Activated gamma-delta T cell treated with anti-CD3 and anti-CD28 coated beads, Interleukin-2, amount 50 U/mL, for 16 hours (primary cell): Measurements from ENCODE around the gene SGCE.

Experiments
- DNase-seq: peaks from one replicate; pipeline ENCODE4 v3.0.0-alpha.2; 2020; ENCODE audit warnings: low read depth

The SGCE gene

GRCh38 chr7:94565247-94565894 is 90.6 kb downstream of the SGCE start:
- DNase-seq: no peak

- no peak for DNase-seq
These were observed 93.4 kb downstream of the SGCE start for GRCh38 chr7:94562525-94562924.

GRCh38 chr7:94561841-94562514 is 94.0 kb downstream of the SGCE start:
- no peak for DNase-seq

- no peak for DNase-seq
These were observed 96.0 kb downstream of the SGCE start for GRCh38 chr7:94559972-94560371.

GRCh38 chr7:94557215-94557614 is 98.7 kb downstream of the SGCE start:
- no peak for DNase-seq

- no peak for DNase-seq
These were observed 99.9 kb downstream of the SGCE start for GRCh38 chr7:94556028-94556427.

- DNase-seq: no peak
These were observed 108.8 kb downstream of the SGCE start for GRCh38 chr7:94547126-94547525.

GRCh38 chr7:94540428-94540827 is 115.5 kb downstream of the SGCE start:
- no peak for DNase-seq
